NOMO-1 treated with DMSO at 0.1 percent for 48 hours (cell line): ENCODE data around the gene SERTAD4.
"Not testable (repeated sequence)": the region's sequence is repeated elsewhere in the genome, so short reads cannot be mapped to it uniquely, and the experiment has no call there.

ENCODE experiments used
- DNase-seq: peaks from one replicate; lab custom pipeline; 2025; ENCODE audit not compliant: unreplicated experiment; lab: John Stamatoyannopoulos, UW

Gene SERTAD4

DNA sequence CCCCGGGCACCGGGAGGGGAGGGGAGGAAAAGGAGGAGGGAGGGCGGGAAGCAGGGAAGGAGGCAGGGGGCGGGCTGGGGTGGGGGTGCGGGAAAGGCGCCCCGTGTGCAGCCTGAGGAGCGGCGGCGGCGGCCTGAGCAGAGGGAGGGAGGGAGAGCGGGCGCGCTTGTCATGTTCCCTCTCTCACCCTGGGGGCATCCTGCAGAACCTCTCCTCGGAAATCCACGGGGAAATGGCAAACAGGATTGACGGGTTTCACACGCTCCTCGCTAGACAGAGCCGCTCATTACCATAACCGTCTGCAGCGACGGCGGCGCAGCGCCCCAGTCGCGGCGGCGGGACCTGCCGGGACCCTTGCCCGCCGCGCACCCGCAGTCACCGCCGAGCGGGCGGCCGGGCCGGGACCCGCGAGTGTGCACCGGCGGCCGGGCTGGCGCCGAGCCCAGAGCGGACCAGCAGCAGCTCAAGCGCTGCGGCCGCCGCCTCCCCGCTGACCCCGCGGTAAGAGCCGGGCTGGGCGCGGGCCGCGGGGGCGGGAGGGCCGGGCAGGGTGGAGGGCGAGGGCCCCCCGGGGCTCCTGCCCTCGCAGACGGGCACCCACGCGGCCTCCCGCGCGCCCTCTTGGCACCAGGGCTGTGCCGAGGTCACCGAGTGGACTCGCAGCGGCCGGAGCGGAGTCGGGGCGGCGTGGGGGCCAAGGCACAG is at the start of gene SERTAD4:
Gene SERTAD4, plus strand, starts transcription at position 286 of the 705 bp plus-strand sequence. CDS start 5,165 bp downstream, outside the sequence.
- DNase-seq = no peak

DNA sequence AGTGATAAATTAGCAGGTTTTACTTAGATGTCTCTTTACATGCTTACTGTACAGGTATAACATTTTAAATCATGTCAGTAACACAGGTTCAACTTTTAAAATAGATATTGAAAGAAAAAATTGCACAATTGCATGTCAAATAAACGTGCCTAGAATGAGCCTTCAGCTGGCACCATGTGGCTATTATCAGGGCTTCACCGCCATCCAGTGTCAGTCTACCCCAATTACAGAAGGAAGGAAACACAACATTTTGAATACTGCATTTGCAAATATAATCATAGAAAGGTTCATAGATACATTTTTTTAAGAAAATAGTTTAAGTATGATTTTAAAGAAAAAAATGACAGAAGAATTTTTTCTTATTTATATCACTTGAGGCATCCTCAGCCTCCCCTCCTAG is 47.5 kb upstream of the SERTAD4 start:
- DNase-seq = no peak

GRCh38 chr1:210187849-210188606 is 44.6 kb upstream of the SERTAD4 start:
- not testable (repeated sequence) for DNase-seq

- DNase-seq = no peak
Measured at GRCh38 chr1:210189426-210189825, 43.2 kb upstream of the SERTAD4 start.

DNA sequence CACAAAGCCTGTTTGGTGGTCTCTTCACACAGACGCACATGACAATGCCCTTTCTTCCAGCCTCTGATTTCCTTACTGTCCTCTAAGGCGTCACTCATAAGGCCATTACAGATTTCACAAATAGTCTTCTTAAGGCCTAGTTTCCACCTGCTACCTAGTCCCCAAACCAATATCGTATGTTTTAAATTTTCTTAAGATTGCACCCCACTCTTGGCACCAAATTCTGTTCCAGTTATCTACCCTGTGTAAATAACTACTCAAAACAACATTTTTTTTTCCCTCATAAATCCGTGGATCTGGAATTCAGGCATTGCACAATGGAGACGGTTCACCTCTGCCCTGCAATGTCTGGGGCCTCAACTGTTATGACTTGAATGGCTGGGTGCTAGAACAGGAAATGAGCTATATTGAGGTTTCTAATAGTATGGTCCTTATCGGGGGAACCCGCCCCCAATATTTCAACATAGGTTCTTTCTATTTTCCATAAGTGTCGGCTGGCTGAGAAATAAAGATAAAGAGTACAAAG is 36.9 kb upstream of the SERTAD4 start:
- no peak for DNase-seq

GRCh38 chr1:210196266-210196665 is 36.3 kb upstream of the SERTAD4 start:
- DNase-seq = not testable (repeated sequence)

- no peak for DNase-seq
Measured at GRCh38 chr1:210198840-210199239, 33.8 kb upstream of the SERTAD4 start.

GRCh38 chr1:210200124-210200736 is 32.4 kb upstream of the SERTAD4 start:
- no peak for DNase-seq

DNA sequence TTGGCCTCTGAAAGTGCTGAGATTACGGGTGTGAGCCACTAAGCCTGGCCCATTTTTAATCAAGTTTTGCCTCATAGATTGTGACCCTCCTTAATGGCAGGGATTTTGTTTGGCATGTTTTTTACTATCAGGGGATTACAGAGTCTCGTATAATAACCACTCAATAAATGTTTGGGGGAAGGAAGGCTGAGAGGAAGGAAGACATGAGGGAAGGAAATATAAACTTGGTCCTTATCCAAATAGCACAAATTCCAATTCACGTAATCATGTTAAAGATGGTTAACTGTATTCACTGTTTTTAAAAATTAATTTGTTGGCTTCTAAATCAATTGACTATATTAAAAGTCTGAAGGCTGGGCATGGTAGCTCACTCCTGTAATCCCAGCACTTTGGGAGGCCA is 30.9 kb upstream of the SERTAD4 start:
- no peak for DNase-seq

DNA sequence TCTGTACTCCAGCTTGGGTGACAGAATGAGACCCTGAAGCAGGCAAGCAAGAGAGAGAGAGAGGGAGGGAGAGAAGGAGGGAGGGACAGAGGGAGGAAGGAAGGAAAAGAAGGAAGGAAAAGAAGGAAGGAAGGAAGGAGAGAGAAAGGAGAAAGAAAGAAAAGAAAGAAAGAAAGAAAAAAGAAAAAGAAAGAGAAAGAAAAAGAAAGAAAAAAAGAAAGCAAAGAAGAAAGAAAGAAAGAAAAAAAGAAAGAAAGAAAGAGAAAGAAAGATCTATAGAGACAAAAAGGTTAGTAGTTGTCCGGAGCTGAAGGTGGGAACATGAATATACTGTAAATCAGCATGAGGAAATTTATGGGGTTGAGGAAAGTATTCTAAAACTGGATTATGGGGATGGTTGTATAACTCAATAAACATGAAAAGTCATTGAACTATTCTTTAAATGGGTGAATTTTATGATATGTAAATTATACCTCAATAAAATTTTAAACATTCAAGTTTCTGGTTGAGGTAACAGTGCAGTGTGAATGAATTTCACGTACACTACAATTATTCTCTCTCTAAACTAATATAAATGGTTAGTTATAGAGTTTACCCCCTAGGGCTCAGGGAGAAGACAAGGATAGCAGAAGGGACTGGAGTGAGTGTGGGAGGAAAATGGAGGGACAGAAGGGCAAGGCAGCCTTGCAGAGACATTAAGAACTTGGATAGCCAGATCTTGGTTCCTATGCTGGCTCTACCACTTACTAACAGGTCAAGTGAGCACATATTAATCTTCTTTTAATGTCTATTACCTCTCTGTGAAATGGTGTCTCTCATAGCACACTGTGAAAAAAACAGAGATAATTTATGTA is 24.8 kb upstream of the SERTAD4 start:
- DNase-seq = no peak

GRCh38 chr1:210213335-210213734 is 19.3 kb upstream of the SERTAD4 start:
- no peak for DNase-seq

- no peak for DNase-seq
Measured at GRCh38 chr1:210214573-210215409, 17.8 kb upstream of the SERTAD4 start.

DNA sequence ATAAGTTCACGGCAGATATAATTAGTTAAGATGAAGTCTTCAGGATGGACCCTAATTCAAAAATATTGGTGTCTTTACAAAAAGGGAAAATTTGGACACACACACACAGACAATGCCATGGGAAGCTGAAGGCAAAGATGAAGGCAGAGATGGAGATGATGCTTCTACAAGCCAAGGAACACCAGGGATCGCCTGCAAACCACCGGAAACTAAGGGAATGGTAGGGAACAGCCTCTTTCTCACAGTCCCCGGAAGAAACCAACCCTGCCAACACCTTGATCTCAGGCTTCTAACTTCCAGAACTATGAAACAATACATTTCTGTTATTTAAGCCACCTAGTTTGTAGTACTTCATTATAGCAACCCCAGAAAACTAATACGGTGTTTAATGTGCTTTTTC is 15.1 kb upstream of the SERTAD4 start:
- DNase-seq = no peak

GRCh38 chr1:210218047-210218446 is 14.5 kb upstream of the SERTAD4 start:
- DNase-seq = no peak

DNA sequence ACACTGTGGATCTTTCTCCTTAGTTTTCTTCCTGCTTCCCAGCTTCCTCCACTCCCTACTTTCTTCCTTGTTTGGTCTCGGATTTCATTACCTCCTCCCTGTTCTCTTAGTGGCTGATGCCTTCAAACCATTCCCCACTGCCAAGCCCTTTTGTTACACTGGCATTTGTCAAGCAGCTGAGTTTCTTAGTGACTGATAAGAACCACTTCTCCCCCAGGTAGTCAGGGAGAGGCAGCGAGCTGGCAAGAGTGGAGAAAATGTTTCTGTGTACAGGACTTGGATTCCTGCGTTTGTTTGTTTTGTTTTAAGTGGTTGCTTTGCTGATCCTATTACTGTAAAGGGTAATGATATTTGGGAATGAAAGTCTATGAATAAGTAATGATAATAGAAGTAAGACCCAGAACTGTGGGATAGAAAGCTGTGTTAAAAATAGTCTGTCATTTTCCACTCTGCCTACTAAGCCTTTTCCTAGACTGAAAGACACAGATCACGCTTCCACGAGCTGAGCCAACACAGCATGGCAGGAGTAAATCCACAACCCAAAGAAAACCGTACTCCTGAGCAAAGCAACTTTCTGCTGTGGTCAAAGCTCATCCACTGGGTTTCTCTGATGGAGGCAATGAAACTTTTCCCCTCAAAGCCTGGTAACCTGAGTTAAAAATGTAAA is 10.1 kb upstream of the SERTAD4 start:
- DNase-seq = no peak

DNA sequence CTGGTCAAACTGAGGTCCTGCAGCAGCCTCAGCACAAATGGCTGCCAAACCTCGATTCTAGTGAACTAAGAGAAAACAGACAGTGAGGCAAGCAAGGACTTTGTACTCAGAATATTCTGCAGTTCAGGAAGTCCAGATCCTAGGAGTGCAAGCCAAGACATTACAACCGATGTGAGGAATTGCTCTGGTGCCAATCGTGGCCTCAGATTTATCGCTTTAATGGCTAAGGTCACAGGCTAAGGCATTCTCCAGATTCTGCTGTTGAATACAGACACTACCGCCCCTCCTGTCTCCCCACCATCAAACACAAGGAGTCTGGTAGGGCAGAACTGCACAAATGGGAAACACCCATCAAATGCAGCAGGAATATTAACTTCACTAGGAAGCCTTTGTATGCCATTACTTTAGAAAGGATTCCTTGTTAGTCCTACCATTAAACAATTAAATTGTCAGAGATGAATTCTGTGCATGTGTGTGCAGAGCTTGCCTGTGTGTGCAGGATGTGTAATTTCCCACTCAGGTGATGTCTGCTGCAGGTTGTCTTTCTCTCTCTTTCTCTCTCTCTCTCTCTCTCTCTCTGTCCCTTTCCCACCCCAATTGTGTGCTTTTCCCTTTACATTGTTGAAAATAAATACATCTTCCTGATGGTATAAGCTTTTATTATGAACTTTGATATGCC is 9.2 kb upstream of the SERTAD4 start:
- DNase-seq = no peak

- no peak for DNase-seq
Measured at GRCh38 chr1:210228158-210228557, 4.4 kb upstream of the SERTAD4 start.

DNA sequence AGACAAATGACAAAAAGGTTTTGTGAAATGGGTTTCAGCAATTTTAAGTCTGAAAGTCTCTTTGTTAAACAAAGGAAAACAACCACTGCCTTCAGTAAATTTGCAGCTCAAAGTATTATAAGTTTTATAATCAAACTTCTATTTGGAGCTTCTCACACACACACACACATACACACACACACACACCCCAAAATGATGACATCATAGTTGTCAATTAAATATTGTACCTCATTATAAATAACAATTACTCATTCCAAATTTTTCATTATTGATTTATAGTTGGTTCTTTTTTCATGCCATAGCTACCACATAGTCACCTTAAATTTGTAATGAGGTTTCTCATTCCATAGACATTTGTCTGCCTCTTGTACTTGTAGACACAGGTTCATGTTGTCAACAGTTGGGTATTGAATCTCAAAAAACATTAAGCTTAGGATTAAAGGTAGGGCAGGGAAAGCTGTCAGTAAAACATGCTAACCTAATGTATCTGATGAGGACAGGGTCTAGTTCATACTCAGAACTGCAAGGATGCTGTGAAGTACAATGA is 2.4 kb upstream of the SERTAD4 start:
- no peak for DNase-seq
